HCT116 (cell line): ENCODE results near the gene PRKN. TPM values are rescaled to one million over a fixed set of nuclear protein-coding genes. Genes with fewer than 3 reads are reported as not detected.

Source experiments
- ATAC-seq: fragments of 200-7000 bp; cut with Tn5 transposase; 2 replicates; pipeline ENCODE4 v1.9.1; 2020; ENCODE audit warnings: mild to moderate bottlenecking, moderate library complexity
- BruUV-seq: library from RNA; stranded (reverse); fragments of 400-500 nt; replicated peaks from 2 replicates; lab custom pipeline; 2021; lab: Mats Ljungman, UMichigan
- CTCF ChIA-PET: fragments of 300-600 bp; sonication (Branson Sonifier 250); formaldehyde crosslinking; loops from one replicate; lab custom pipeline; 2021; ENCODE audit warnings: antibody characterized with exemption; lab: Charles Lee
- POLR2A ChIA-PET: fragments of 300-600, 350-600 bp; sonication (Branson Sonifier 250); formaldehyde crosslinking; loops from one replicate; lab custom pipeline; 2021; ENCODE audit warnings: antibody characterized with exemption; lab: Charles Lee
- RAD21 ChIA-PET, 2 experiments: fragments of 300-600 bp; sonication (Branson Sonifier 250); formaldehyde crosslinking; loops; one replicate each; lab custom pipeline; 2023; ENCODE audit warnings: low total read pairs in 2 of 2; ENCODE audit not compliant: uncharacterized antibody in 2 of 2, unreplicated experiment in 2 of 2, low non-redundant PET in 1 of 2; lab: Charles Lee
- DNase-seq: peaks from one replicate; pipeline ENCODE4 v3.0.0-alpha.2; 2010; ENCODE audit warnings: low read depth, low spot score
- H2AFZ ChIP-seq: fragments of 200-600 bp; shearing (Covaris generic), sonication (generic); 2 replicates; pipeline ENCODE4 v1.6.1; 2017; ENCODE audit warnings: low read depth, mixed run types, mixed read lengths, antibody characterized with exemption, low read length; ENCODE audit not compliant: poor library complexity, severe bottlenecking
- H3K27ac ChIP-seq: 2 replicates; pipeline ENCODE4 v1.5.1; 2012; ENCODE audit warnings: low read depth, low read length
- H3K27me3 ChIP-seq: fragments of 200-600 bp; sonication (generic); 2 replicates; pipeline ENCODE4 v1.6.1; 2016; ENCODE audit warnings: mixed run types, low read length, mixed read lengths; ENCODE audit not compliant: insufficient read depth
- H3K36me3 ChIP-seq, 2 experiments: fragments of 200-500 bp in 1 of 2; fragments of 200-600 bp in 1 of 2; sonication (Bioruptor generic) in 1 of 2; sonication (generic) in 1 of 2; 2 replicates each; pipeline versions ENCODE4 v1.5.1 to v1.6.1; 2014 to 2016; ENCODE audit warnings: low read length in 2 of 2, inconsistent platforms in 1 of 2, mixed read lengths in 1 of 2, mixed run types in 1 of 2; ENCODE audit not compliant: insufficient read depth in 2 of 2, control insufficient read depth in 1 of 2
- H3K4me1 ChIP-seq, 2 experiments: fragments of 200-600 bp in 1 of 2; sonication (generic) in 1 of 2; 2 replicates each; pipeline versions ENCODE4 v1.5.1 to v1.6.1; 2012 to 2017; ENCODE audit warnings: low read length in 2 of 2, inconsistent platforms in 1 of 2, mild to moderate bottlenecking in 1 of 2, mixed read lengths in 1 of 2, mixed run types in 1 of 2, moderate library complexity in 1 of 2; ENCODE audit not compliant: insufficient read depth in 2 of 2, control insufficient read depth in 1 of 2
- H3K4me2 ChIP-seq: fragments of 200-600 bp; sonication (generic); 2 replicates; pipeline ENCODE4 v1.6.1; 2017; ENCODE audit warnings: mixed run types, low read length, mixed read lengths
- H3K4me3 ChIP-seq, 2 experiments: fragments of 200-600 bp in 1 of 2; sonication (generic) in 1 of 2; replicated peaks in 1 of 2; 2 replicates each; pipeline ENCODE4 v1.5.1; 2011 to 2016; ENCODE audit warnings: low read length in 2 of 2, control low read depth in 1 of 2, low read depth in 1 of 2, mild to moderate bottlenecking in 1 of 2, mixed read lengths in 1 of 2, mixed run types in 1 of 2
- H3K79me2 ChIP-seq: fragments of 200-600 bp; sonication (generic); 2 replicates; pipeline ENCODE4 v1.6.1; 2017; ENCODE audit warnings: mild to moderate bottlenecking, mixed run types, low read length, moderate library complexity, mixed read lengths; ENCODE audit not compliant: insufficient read depth
- H3K9ac ChIP-seq: fragments of 200-600 bp; sonication (generic); 2 replicates; pipeline ENCODE4 v1.6.1; 2016; ENCODE audit warnings: low read length, mixed read lengths
- H3K9me2 ChIP-seq: fragments of 200-600 bp; sonication (generic), shearing (Covaris generic); 2 replicates; pipeline ENCODE4 v1.6.1; 2017; ENCODE audit warnings: mixed run types, mild to moderate bottlenecking, moderate library complexity; ENCODE audit not compliant: insufficient read depth
- H3K9me3 ChIP-seq, 2 experiments: fragments of 200-500 bp in 1 of 2; fragments of 200-600 bp in 1 of 2; sonication (Bioruptor generic) in 1 of 2; sonication (generic) in 1 of 2; 2 replicates each; pipeline ENCODE4 v1.6.1; 2014 to 2017; ENCODE audit warnings: low read length in 2 of 2, mixed read lengths in 2 of 2, inconsistent platforms in 1 of 2, low read depth in 1 of 2, mild to moderate bottlenecking in 1 of 2, mixed run types in 1 of 2, moderate library complexity in 1 of 2; ENCODE audit not compliant: control insufficient read depth in 1 of 2, insufficient read depth in 1 of 2
- H4K20me1 ChIP-seq: fragments of 200-600 bp; sonication (generic), shearing (Covaris generic); 2 replicates; pipeline ENCODE4 v1.6.1; 2017; ENCODE audit warnings: mixed run types, mild to moderate bottlenecking, moderate library complexity; ENCODE audit not compliant: insufficient read depth
- ATF3 ChIP-seq: IDR thresholded peaks from 2 replicates; pipeline ENCODE4 v1.6.1; 2012
- CEBPB ChIP-seq: IDR thresholded peaks from 2 replicates; pipeline ENCODE4 v1.6.1; 2012; ENCODE audit warnings: low read depth
- CTCF ChIP-seq, 3 experiments: fragments of 200-600 bp in 1 of 3; sonication (generic) in 1 of 3; IDR thresholded peaks in 2 of 3; conservative IDR thresholded peaks in 1 of 3; 2 replicates each; pipeline ENCODE4 v1.5.1; 2012 to 2017; ENCODE audit warnings: low read depth in 2 of 3, low read length in 2 of 3, antibody characterized with exemption in 1 of 3, borderline replicate concordance in 1 of 3, control low read depth in 1 of 3, mild to moderate bottlenecking in 1 of 3, mixed read lengths in 1 of 3, mixed run types in 1 of 3, moderate library complexity in 1 of 3; ENCODE audit not compliant: insufficient read depth in 1 of 3
- ELF1 ChIP-seq: IDR thresholded peaks from 2 replicates; pipeline ENCODE4 v1.6.1; 2012; ENCODE audit warnings: low read depth, borderline replicate concordance
- EZH2 ChIP-seq: fragments of 200-600 bp; sonication (generic); IDR thresholded peaks from 2 replicates; pipeline ENCODE4 v1.6.1; 2017; ENCODE audit warnings: antibody characterized with exemption, mixed run types
- EZH2phosphoT487 ChIP-seq: fragments of 200-600 bp; IDR thresholded peaks from 2 replicates; pipeline ENCODE4 v1.6.1; 2018; ENCODE audit warnings: antibody characterized with exemption, borderline replicate concordance
- RAD21 ChIP-seq: IDR thresholded peaks from 2 replicates; pipeline ENCODE4 v1.6.1; 2012; ENCODE audit warnings: low read depth, mild to moderate bottlenecking
- SIN3A ChIP-seq: IDR thresholded peaks from 2 replicates; pipeline ENCODE4 v1.6.1; 2012; ENCODE audit warnings: low read depth
- SRF ChIP-seq: IDR thresholded peaks from 2 replicates; pipeline ENCODE4 v1.6.1; 2012; ENCODE audit warnings: low read depth
- TCF7L2 ChIP-seq: IDR thresholded peaks from 2 replicates; pipeline ENCODE4 v1.7.0; 2011; ENCODE audit warnings: borderline replicate concordance, inconsistent platforms; ENCODE audit not compliant: insufficient read depth, insufficient read length; ENCODE audit errors: extremely low read depth
- YY1 ChIP-seq: IDR thresholded peaks from 2 replicates; pipeline ENCODE4 v1.6.1; 2011; ENCODE audit warnings: low read length, low read depth, moderate library complexity, mild to moderate bottlenecking; ENCODE audit not compliant: insufficient replicate concordance; ENCODE audit errors: extremely low read depth
- ZFX ChIP-seq: fragments of 450-650 bp; IDR thresholded peaks from 2 replicates; pipeline ENCODE4 v1.6.1; 2017
- intact Hi-C: fragments of 100-400 bp; cut with micrococcal nuclease; formaldehyde crosslinking; loops from 2 replicates; pipeline ENCODE4 v1.10.0; 2022
- total RNA-seq: library from RNA; stranded (reverse); gene quantifications from one replicate; pipeline ENCODE4 v1.2.1, GENCODE V29; 2021; ENCODE audit not compliant: unreplicated experiment

Gene PRKN
- total RNA-seq, 1 experiment from 2014 or later = 2.6 TPM

GRCh38 chr6:162627362-162627761, 100.2 kb downstream of the PRKN start:
- no peaks in the 10 kb centered on the region for H3K27me3 ChIP-seq
- RAD21 ChIA-PET = no interaction called here
- TF ChIP-seq ELF1 = no peak
- no peak for TF ChIP-seq ATF3
- TF ChIP-seq ZFX = no peak
- no peak for TF ChIP-seq SRF
- TF ChIP-seq CTCF (IDR thresholded peaks at IDR 0.05 in 2 of 3, conservative IDR thresholded peaks at IDR 0.05 in 1 of 3; ENCODE audit: borderline replicate concordance in 1 of 3, insufficient read depth in 1 of 3, low read depth in 2 of 3, low read length in 2 of 3) = no peak
- TF ChIP-seq EZH2 = no peak
- no peak for TF ChIP-seq CEBPB
- no peak for TF ChIP-seq EZH2phosphoT487
- TF ChIP-seq RAD21 = no peak
- TF ChIP-seq YY1 = no peak
- no peak for TF ChIP-seq TCF7L2
- TF ChIP-seq SIN3A = no peak
- TF ChIP-seq, all 23 proteins: peak for 0
- Histone ChIP-seq H4K20me1 (no peaks in the 10 kb centered on the region), H3K79me2 (no peaks in the 10 kb centered on the region), H3K4me1 (no peaks in the 10 kb centered on the region), H3K9me3 (no peaks in the 10 kb centered on the region; a peak in 1 of 4 replicates), H3K27ac (no peak overlapping the region), H3K9ac (no peak overlapping the region), H3K36me3 (no peaks in the 10 kb centered on the region), H2AFZ (no peak overlapping the region), H3K4me2 (no peak overlapping the region), H3K9me2 (no peaks in the 10 kb centered on the region), H3K4me3 (no peak overlapping the region)
- POLR2A ChIA-PET = no interaction called here
- CTCF ChIA-PET = no interaction called here
- intact Hi-C loops = no loop called here
- ATAC-seq (no peak), DNase-seq (no peak)
- BruUV-seq = no TSS peak
